ENCODE results near the gene HELZ2. TPM values are rescaled to one million over a fixed set of nuclear protein-coding genes. Genes with fewer than 3 reads are reported as not detected.
A peak's percentile ranks its signal among the peaks of the same experiment; 100 is the strongest.
"Not testable (repeated sequence)": the region's sequence is repeated elsewhere in the genome, so short reads cannot be mapped to it uniquely, and the experiment has no call there.

HELZ2 gene
- total RNA-seq, 2 donors from 2014 or later, result 8.8 to 31.2 TPM

- Mint-ChIP-seq H3K4me3 (no peak overlapping the region), H3K4me1 (ENCODE audit: low read depth) (peaks cover 10% of the 10 kb centered on the region), H3K27me3 (ENCODE audit: low read depth) (peaks cover 10% of the 10 kb centered on the region), H3K27ac (no peak overlapping the region), H3K9me3 (no peaks in the 10 kb centered on the region), H3K36me3 (ENCODE audit: insufficient read depth in 2 of 2) (no peaks in the 10 kb centered on the region)
- no peak for DNase-seq
- ATAC-seq (replicated peaks in 1 of 2), result no peak
Observed at GRCh38 chr20:63579017-63579694, 5.1 kb upstream of the HELZ2 start.

GRCh38 chr20:63578224-63579016, 4.4 kb upstream of the HELZ2 start:
- peaks cover 10% of the 10 kb centered on the region for H3K27me3 Mint-ChIP-seq (ENCODE audit: low read depth)
- no peak overlapping the region for H3K27ac Mint-ChIP-seq
- H3K4me1 Mint-ChIP-seq (ENCODE audit: low read depth), result peaks cover 10% of the 10 kb centered on the region
- DNase-seq (no peak), ATAC-seq (replicated peaks in 1 of 2) (no peak)
- H3K9me3 Mint-ChIP-seq, result no peaks in the 10 kb centered on the region
- H3K36me3 Mint-ChIP-seq (ENCODE audit: insufficient read depth in 2 of 2), result no peaks in the 10 kb centered on the region
- H3K4me3 Mint-ChIP-seq, result no peak overlapping the region

- DNase-seq, result no peak
- no peaks in the 10 kb centered on the region for H3K36me3 Mint-ChIP-seq (ENCODE audit: insufficient read depth in 2 of 2)
- ATAC-seq (replicated peaks in 1 of 2), result no peak
- no peak overlapping the region for H3K4me3 Mint-ChIP-seq
- H3K27ac Mint-ChIP-seq, result no peak overlapping the region
- H3K9me3 Mint-ChIP-seq, result no peaks in the 10 kb centered on the region
- H3K4me1 Mint-ChIP-seq (ENCODE audit: low read depth), result peaks cover 10% of the 10 kb centered on the region
- peaks cover 10% of the 10 kb centered on the region for H3K27me3 Mint-ChIP-seq (ENCODE audit: low read depth)
Observed at GRCh38 chr20:63577317-63577894, 3.4 kb upstream of the HELZ2 start.

- peaks cover 10% of the 10 kb centered on the region for H3K4me1 Mint-ChIP-seq (ENCODE audit: low read depth)
- ATAC-seq (replicated peaks in 1 of 2) (no peak), DNase-seq (no peak)
- H3K27me3 Mint-ChIP-seq (ENCODE audit: low read depth), result peaks cover 10% of the 10 kb centered on the region
- H3K9me3 Mint-ChIP-seq, result no peaks in the 10 kb centered on the region
- H3K36me3 Mint-ChIP-seq (ENCODE audit: insufficient read depth in 2 of 2), result no peaks in the 10 kb centered on the region
- no peak overlapping the region for H3K27ac Mint-ChIP-seq
- no peak overlapping the region for H3K4me3 Mint-ChIP-seq
Observed at GRCh38 chr20:63576311-63576710, 2.3 kb upstream of the HELZ2 start.

- peaks cover 3% of the 10 kb centered on the region for H3K4me1 Mint-ChIP-seq (ENCODE audit: low read depth)
- no peaks in the 10 kb centered on the region for H3K36me3 Mint-ChIP-seq (ENCODE audit: insufficient read depth in 2 of 2)
- no peak overlapping the region for H3K27ac Mint-ChIP-seq
- no peaks in the 10 kb centered on the region for H3K9me3 Mint-ChIP-seq
- DNase-seq (no peak), ATAC-seq (replicated peaks in 1 of 2) (no peak)
- peaks cover 10% of the 10 kb centered on the region for H3K27me3 Mint-ChIP-seq (ENCODE audit: low read depth)
- peak overlapping the region; percentile 56 to 58 for H3K4me3 Mint-ChIP-seq
Observed at GRCh38 chr20:63574829-63575743, 1.0 kb upstream of the HELZ2 start.

- H3K27ac Mint-ChIP-seq, result no peak overlapping the region
- no peaks in the 10 kb centered on the region for H3K9me3 Mint-ChIP-seq
- H3K4me1 Mint-ChIP-seq (ENCODE audit: low read depth), result peaks cover 3% of the 10 kb centered on the region
- H3K4me3 Mint-ChIP-seq, result peak overlapping the region; percentile 79 to 86
- DNase-seq, result no peak
- ATAC-seq (replicated peaks in 1 of 2), result peak; percentile 29 to 31
- no peaks in the 10 kb centered on the region for H3K36me3 Mint-ChIP-seq (ENCODE audit: insufficient read depth in 2 of 2)
- peaks cover 10% of the 10 kb centered on the region for H3K27me3 Mint-ChIP-seq (ENCODE audit: low read depth)
Observed at GRCh38 chr20:63573647-63574131, 350 bp downstream of the HELZ2 start.

- Mint-ChIP-seq H3K4me3 (peak overlapping the region; percentile 79 to 86), H3K27me3 (ENCODE audit: low read depth) (peaks cover 10% of the 10 kb centered on the region), H3K4me1 (ENCODE audit: low read depth) (peaks cover 7% of the 10 kb centered on the region), H3K27ac (no peak overlapping the region), H3K36me3 (ENCODE audit: insufficient read depth in 2 of 2) (no peaks in the 10 kb centered on the region), H3K9me3 (no peaks in the 10 kb centered on the region)
- ATAC-seq (replicated peaks in 1 of 2) (no peak), DNase-seq (no peak)
Observed at GRCh38 chr20:63572788-63573646, 1.0 kb downstream of the HELZ2 start.

GRCh38 chr20:63572071-63572787, 1.8 kb downstream of the HELZ2 start:
- H3K4me1 Mint-ChIP-seq (ENCODE audit: low read depth), result peaks cover 15% of the 10 kb centered on the region
- peaks cover 10% of the 10 kb centered on the region for H3K27me3 Mint-ChIP-seq (ENCODE audit: low read depth)
- H3K4me3 Mint-ChIP-seq, result no peak overlapping the region
- ATAC-seq (replicated peaks in 1 of 2) (no peak), DNase-seq (no peak)
- H3K27ac Mint-ChIP-seq, result no peak overlapping the region
- no peaks in the 10 kb centered on the region for H3K36me3 Mint-ChIP-seq (ENCODE audit: insufficient read depth in 2 of 2)
- no peaks in the 10 kb centered on the region for H3K9me3 Mint-ChIP-seq

GRCh38 chr20:63571087-63571478, 3.0 kb downstream of the HELZ2 start:
- H3K27ac Mint-ChIP-seq; DNase-seq; H3K36me3 Mint-ChIP-seq (ENCODE audit: insufficient read depth in 2 of 2); H3K4me3 Mint-ChIP-seq; H3K9me3 Mint-ChIP-seq; H3K27me3 Mint-ChIP-seq (ENCODE audit: low read depth); ATAC-seq (replicated peaks in 1 of 2): not testable (repeated sequence)
- peaks cover 13% of the 10 kb centered on the region for H3K4me1 Mint-ChIP-seq (ENCODE audit: low read depth)

GRCh38 chr20:63570281-63571086, 3.6 kb downstream of the HELZ2 start:
- no peaks in the 10 kb centered on the region for H3K9me3 Mint-ChIP-seq
- no peak overlapping the region for H3K27ac Mint-ChIP-seq
- no peaks in the 10 kb centered on the region for H3K36me3 Mint-ChIP-seq (ENCODE audit: insufficient read depth in 2 of 2)
- H3K4me1 Mint-ChIP-seq (ENCODE audit: low read depth), result peaks cover 13% of the 10 kb centered on the region
- H3K27me3 Mint-ChIP-seq (ENCODE audit: low read depth), result no peaks in the 10 kb centered on the region
- no peak for DNase-seq
- H3K4me3 Mint-ChIP-seq, result no peak overlapping the region
- no peak for ATAC-seq (replicated peaks in 1 of 2)
